H1 (cell line): ENCODE results near the gene TSHZ2.

Source experiments
- CTCF ChIP-seq, 3 experiments: IDR thresholded peaks; 1 replicate in 2 of 3; 2 replicates in 1 of 3; pipeline versions ENCODE4 v1.5.1 to v1.6.1; 2011; ENCODE audit warnings: low read length in 3 of 3, mild to moderate bottlenecking in 3 of 3, inconsistent platforms in 2 of 3, low read depth in 1 of 3, moderate library complexity in 1 of 3; ENCODE audit not compliant: insufficient read depth in 1 of 3; ENCODE audit errors: control extremely low read depth in 1 of 3
- GABPA ChIP-seq: IDR thresholded peaks from 2 replicates; pipeline ENCODE4 v1.6.1; 2011; ENCODE audit warnings: mild to moderate bottlenecking, low read length, moderate library complexity, borderline replicate concordance; ENCODE audit not compliant: insufficient read depth
- HDAC6 ChIP-seq: IDR thresholded peaks from one replicate; pipeline ENCODE4 v1.7.1; 2012; ENCODE audit warnings: low read depth, mild to moderate bottlenecking, inconsistent platforms, low read length, moderate library complexity
- POLR2A ChIP-seq, 2 experiments: IDR thresholded peaks; 1 replicate in 1 of 2; 2 replicates in 1 of 2; pipeline ENCODE4 v1.6.1; 2011; ENCODE audit warnings: low read depth in 2 of 2, low read length in 2 of 2, mild to moderate bottlenecking in 2 of 2; ENCODE audit errors: control extremely low read depth in 1 of 2
- POLR2AphosphoS5 ChIP-seq: IDR thresholded peaks from 2 replicates; pipeline ENCODE4 v1.6.1; 2011; ENCODE audit warnings: low read depth, low read length
- RAD21 ChIP-seq, 2 experiments: IDR thresholded peaks in 1 of 2; conservative IDR thresholded peaks in 1 of 2; 2 replicates each; pipeline ENCODE4 v1.6.1; 2011; ENCODE audit warnings: low read depth in 2 of 2, low read length in 2 of 2, improper control_type of control experiment in 1 of 2, inconsistent platforms in 1 of 2, mild to moderate bottlenecking in 1 of 2, moderate library complexity in 1 of 2
- RFX5 ChIP-seq: IDR thresholded peaks from 2 replicates; pipeline ENCODE4 v1.6.1; 2011; ENCODE audit warnings: low read depth, low read length, improper control_type of control experiment, borderline replicate concordance
- SIN3A ChIP-seq, 2 experiments: IDR thresholded peaks in 1 of 2; conservative IDR thresholded peaks in 1 of 2; 2 replicates each; pipeline ENCODE4 v1.6.1; 2011 to 2012; ENCODE audit warnings: low read length in 2 of 2, improper control_type of control experiment in 1 of 2, low read depth in 1 of 2, mild to moderate bottlenecking in 1 of 2
- SP2 ChIP-seq: IDR thresholded peaks from 2 replicates; pipeline ENCODE4 v1.6.1; 2012; ENCODE audit warnings: mild to moderate bottlenecking, low read length, inconsistent platforms
- USF2 ChIP-seq: IDR thresholded peaks from 2 replicates; pipeline ENCODE4 v1.6.1; 2011; ENCODE audit warnings: low read length, improper control_type of control experiment

GRCh38 chr20:53081916-53082863 is 110.0 kb downstream of the TSHZ2 start:
- TF ChIP-seq SP2 (no peak), CTCF (IDR thresholded peaks at IDR 0.05; ENCODE audit: control extremely low read depth in 1 of 3, insufficient read depth in 1 of 3, low read depth in 1 of 3, low read length in 3 of 3) (no peak), SIN3A (conservative IDR thresholded peaks at IDR 0.05 in 1 of 2, IDR thresholded peaks at IDR 0.05 in 1 of 2; ENCODE audit: low read depth in 1 of 2, low read length in 2 of 2) (no peak), HDAC6 (no peak), POLR2A (IDR thresholded peaks at IDR 0.05; ENCODE audit: control extremely low read depth in 1 of 2, low read depth in 2 of 2, low read length in 2 of 2) (no peak), RFX5 (no peak), GABPA (no peak), USF2 (no peak), RAD21 (IDR thresholded peaks at IDR 0.05 in 1 of 2, conservative IDR thresholded peaks at IDR 0.05 in 1 of 2; ENCODE audit: low read depth in 2 of 2, low read length in 2 of 2) (no peak), POLR2AphosphoS5 (no peak)
